WTC11 (cell line): ENCODE measurements around the gene TRIM29. TPM values are rescaled to one million over a fixed set of nuclear protein-coding genes. Genes with fewer than 3 reads are reported as not detected.

ENCODE experiments used
- ATAC-seq: fragments of 200-7000 bp; cut with Tn5 transposase; 2 replicates; pipeline ENCODE4 v1.10.0; 2021; ENCODE audit warnings: mild to moderate bottlenecking, moderate library complexity
- CTCF ChIA-PET: fragments of 300-600 bp; sonication (Branson Sonifier 250); formaldehyde crosslinking; loops from one replicate; lab custom pipeline; 2021; ENCODE audit warnings: antibody characterized with exemption; lab: Charles Lee
- POLR2A ChIA-PET: fragments of 350-600 bp; sonication (Branson Sonifier 250); formaldehyde crosslinking; loops from one replicate; lab custom pipeline; 2021; ENCODE audit warnings: antibody characterized with exemption; lab: Charles Lee
- DNase-seq: peaks from one replicate; pipeline ENCODE4 v3.0.0; 2021; ENCODE audit warnings: low spot score
- H3K27ac Mint-ChIP-seq: 2 replicates; pipeline ENCODE4 v1.8.0; 2021; ENCODE audit warnings: mixed read lengths
- H3K27me3 Mint-ChIP-seq: 2 replicates; pipeline ENCODE4 v1.8.0; 2021; ENCODE audit warnings: low read depth, mild to moderate bottlenecking, moderate library complexity, mixed read lengths
- H3K36me3 Mint-ChIP-seq: 2 replicates; pipeline ENCODE4 v1.8.0; 2021; ENCODE audit warnings: mixed read lengths
- H3K4me1 Mint-ChIP-seq: 2 replicates; pipeline ENCODE4 v1.8.0; 2022; ENCODE audit warnings: mixed read lengths
- H3K4me3 Mint-ChIP-seq: 2 replicates; pipeline ENCODE4 v1.8.0; 2021; ENCODE audit warnings: mild to moderate bottlenecking, moderate library complexity, mixed read lengths
- H3K9me3 Mint-ChIP-seq: 2 replicates; pipeline ENCODE4 v1.8.0; 2021; ENCODE audit warnings: mixed read lengths
- ATF6 ChIP-seq: sonication (generic); formaldehyde crosslinking; IDR thresholded peaks from 2 replicates; pipeline ENCODE4 v1.8.1; 2023; ENCODE audit warnings: mild to moderate bottlenecking, missing genetic modification reagents
- ELF4 ChIP-seq: sonication (generic); formaldehyde crosslinking; IDR thresholded peaks from 2 replicates; pipeline ENCODE4 v1.8.1; 2022; ENCODE audit warnings: low read depth, mild to moderate bottlenecking, moderate library complexity, missing genetic modification reagents
- ERG ChIP-seq: fragments of 250-450 bp; sonication (Bioruptor Pico); IDR thresholded peaks from 2 replicates; pipeline ENCODE4 v1.8.0; 2021; ENCODE audit warnings: mild to moderate bottlenecking
- FOXK1 ChIP-seq: sonication (generic); formaldehyde crosslinking; IDR thresholded peaks from 2 replicates; pipeline ENCODE4 v1.8.0; 2022; ENCODE audit warnings: mild to moderate bottlenecking, moderate library complexity, missing genetic modification reagents
- GRHL2 ChIP-seq: fragments of 250-450 bp; sonication (Bioruptor Pico); IDR thresholded peaks from 2 replicates; pipeline ENCODE4 v1.8.0; 2022; ENCODE audit warnings: mild to moderate bottlenecking, moderate library complexity; ENCODE audit not compliant: insufficient replicate concordance, severe bottlenecking
- IRF2 ChIP-seq: sonication (generic); formaldehyde crosslinking; IDR thresholded peaks from 2 replicates; pipeline ENCODE4 v1.8.0; 2022; ENCODE audit warnings: low read depth, missing genetic modification reagents, borderline replicate concordance
- JAZF1 ChIP-seq: fragments of 250-450 bp; sonication (Bioruptor Pico); IDR thresholded peaks from 2 replicates; pipeline ENCODE4 v1.9.0; 2021; ENCODE audit warnings: moderate library complexity, mild to moderate bottlenecking, inconsistent platforms
- MXD4 ChIP-seq: fragments of 250-450 bp; sonication (Bioruptor Pico); IDR thresholded peaks from 2 replicates; pipeline ENCODE4 v1.8.0; 2021; ENCODE audit warnings: mild to moderate bottlenecking, moderate library complexity, borderline replicate concordance
- MYBL2 ChIP-seq: sonication (generic); formaldehyde crosslinking; IDR thresholded peaks from 2 replicates; pipeline ENCODE4 v1.8.1; 2023; ENCODE audit warnings: mild to moderate bottlenecking, moderate library complexity, missing genetic modification reagents
- NFE2L1 ChIP-seq: sonication (generic); formaldehyde crosslinking; IDR thresholded peaks from 2 replicates; pipeline ENCODE4 v1.8.1; 2023; ENCODE audit warnings: missing genetic modification reagents
- NR1H2 ChIP-seq: sonication (generic); formaldehyde crosslinking; IDR thresholded peaks from 2 replicates; pipeline ENCODE4 v1.9.0; 2021; ENCODE audit warnings: mild to moderate bottlenecking, moderate library complexity, missing genetic modification reagents
- NR2C2 ChIP-seq: sonication (generic); formaldehyde crosslinking; IDR thresholded peaks from 2 replicates; pipeline ENCODE4 v1.8.0; 2022; ENCODE audit warnings: mild to moderate bottlenecking, missing genetic modification reagents
- PRRX2 ChIP-seq: fragments of 250-450 bp; sonication (Bioruptor Pico); IDR thresholded peaks from 2 replicates; pipeline ENCODE4 v1.8.0; 2021; ENCODE audit warnings: mild to moderate bottlenecking
- SMAD3 ChIP-seq: sonication (generic); formaldehyde crosslinking; IDR thresholded peaks from 2 replicates; pipeline ENCODE4 v1.8.0; 2022; ENCODE audit warnings: missing genetic modification reagents, mild to moderate bottlenecking, borderline replicate concordance
- ZNF512 ChIP-seq: sonication (generic); formaldehyde crosslinking; IDR thresholded peaks from 2 replicates; pipeline ENCODE4 v1.8.1; 2022; ENCODE audit warnings: missing genetic modification reagents, borderline replicate concordance
- ZNF671 ChIP-seq: fragments of 250-450 bp; sonication (Bioruptor Pico); IDR thresholded peaks from 2 replicates; pipeline ENCODE4 v1.8.0; 2021; ENCODE audit warnings: mild to moderate bottlenecking
- total RNA-seq: library from RNA; stranded (reverse); gene quantifications from 3 replicates; pipeline ENCODE4 v1.2.3, GENCODE V29; 2021
- TF ChIP-seq, protein P1 (sequence below): fragments of 250-450 bp; sonication (Bioruptor Pico); IDR thresholded peaks from 2 replicates; pipeline ENCODE4 v2.1.2; 2022; ENCODE audit warnings: mild to moderate bottlenecking, moderate library complexity
- TF ChIP-seq, protein P2 (sequence below): sonication (generic); formaldehyde crosslinking; IDR thresholded peaks from 2 replicates; pipeline ENCODE4 v1.8.0; 2022; ENCODE audit warnings: mild to moderate bottlenecking, missing genetic modification reagents
- TF ChIP-seq, protein P3 (sequence below): sonication (generic); formaldehyde crosslinking; conservative IDR thresholded peaks from 2 replicates; pipeline ENCODE4 v1.8.1; 2022; ENCODE audit warnings: mild to moderate bottlenecking, missing genetic modification reagents
- TF ChIP-seq, protein P4 (sequence below): fragments of 200-600 bp; IDR thresholded peaks from 2 replicates; pipeline ENCODE4 v1.8.0; 2022; ENCODE audit warnings: antibody characterized with exemption
- TF ChIP-seq, protein P5 (sequence below): sonication (generic); formaldehyde crosslinking; IDR thresholded peaks from 2 replicates; pipeline ENCODE4 v1.8.0; 2022; ENCODE audit warnings: mild to moderate bottlenecking, missing genetic modification reagents

The TRIM29 gene
- total RNA-seq, 1 experiment from 2014 or later = 0.11 TPM

- peaks cover 39% of the 10 kb centered on the region for H3K4me1 Mint-ChIP-seq
- TF ChIP-seq JAZF1 (CRISPR knock-in tag) (no peak), NR1H2 (CRISPR knock-in tag) (no peak)
- DNase-seq (no peak), ATAC-seq (no peak)
- peaks cover 6% of the 10 kb centered on the region for H3K27me3 Mint-ChIP-seq
- ChIA-PET CTCF (interaction anchor here (1.6 kb wide), 1 partner anchor 51 kb away, joined by 7 read pairs; no protein-coding TSS in a partner anchor), POLR2A (no interaction called here)
- H3K4me3 Mint-ChIP-seq = no peak overlapping the region
- H3K27ac Mint-ChIP-seq = no peak overlapping the region
- no peaks in the 10 kb centered on the region for H3K9me3 Mint-ChIP-seq
- no peaks in the 10 kb centered on the region for H3K36me3 Mint-ChIP-seq
Measured at GRCh38 chr11:120063686-120064340, 74.1 kb downstream of the TRIM29 start.

DNA sequence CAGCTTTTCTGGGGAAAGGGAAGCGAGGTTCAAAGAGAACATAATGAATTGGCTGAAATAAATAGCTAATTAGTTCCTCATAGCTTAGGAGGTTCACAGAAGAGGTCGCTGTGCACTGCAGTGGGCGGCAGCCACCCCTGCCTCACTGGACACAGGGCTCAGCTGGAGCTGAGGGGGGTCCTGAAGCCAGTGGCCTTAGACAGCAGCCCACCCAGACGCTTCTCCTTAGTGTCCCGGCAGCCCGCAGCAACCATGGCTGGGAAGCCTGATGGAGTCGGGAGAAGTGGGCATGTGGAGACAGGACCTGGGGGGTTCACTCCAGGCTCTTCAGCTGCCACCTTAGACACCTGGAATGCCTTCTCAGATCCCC lies 75.4 kb downstream of the TRIM29 start:
- Mint-ChIP-seq H3K4me3 (no peak overlapping the region), H3K4me1 (peaks cover 47% of the 10 kb centered on the region), H3K27me3 (peaks cover 6% of the 10 kb centered on the region), H3K27ac (no peak overlapping the region), H3K9me3 (no peaks in the 10 kb centered on the region), H3K36me3 (no peaks in the 10 kb centered on the region)
- CTCF ChIA-PET = interaction anchor here (0.7 to 2.9 kb wide), 8 partner anchors 15 to 50 kb away, joined by 3 to 20 read pairs (median 4); no protein-coding TSS in a partner anchor
- TF ChIP-seq ATF6 (CRISPR knock-in tag) (no peak), SMAD3 (CRISPR knock-in tag) (no peak), ERG (CRISPR knock-in tag) (no peak), ELF4 (CRISPR knock-in tag) (no peak), PRRX2 (CRISPR knock-in tag) (no peak), NR2C2 (CRISPR knock-in tag) (no peak), ZNF512 (CRISPR knock-in tag) (no peak), FOXK1 (CRISPR knock-in tag) (no peak), NFE2L1 (CRISPR knock-in tag) (no peak), GRHL2 (no peak), MXD4 (CRISPR knock-in tag) (no peak), ZNF671 (CRISPR knock-in tag) (no peak), NR1H2 (CRISPR knock-in tag) (no peak), MYBL2 (CRISPR knock-in tag) (no peak), IRF2 (CRISPR knock-in tag) (no peak)
- TF ChIP-seq, protein P1, sequence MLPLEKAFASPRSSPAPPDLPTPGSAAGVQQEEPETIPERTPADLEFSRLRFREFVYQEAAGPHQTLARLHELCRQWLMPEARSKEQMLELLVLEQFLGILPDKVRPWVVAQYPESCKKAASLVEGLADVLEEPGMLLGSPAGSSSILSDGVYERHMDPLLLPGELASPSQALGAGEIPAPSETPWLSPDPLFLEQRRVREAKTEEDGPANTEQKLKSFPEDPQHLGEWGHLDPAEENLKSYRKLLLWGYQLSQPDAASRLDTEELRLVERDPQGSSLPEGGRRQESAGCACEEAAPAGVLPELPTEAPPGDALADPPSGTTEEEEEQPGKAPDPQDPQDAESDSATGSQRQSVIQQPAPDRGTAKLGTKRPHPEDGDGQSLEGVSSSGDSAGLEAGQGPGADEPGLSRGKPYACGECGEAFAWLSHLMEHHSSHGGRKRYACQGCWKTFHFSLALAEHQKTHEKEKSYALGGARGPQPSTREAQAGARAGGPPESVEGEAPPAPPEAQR = no peak
- TF ChIP-seq, protein P2, sequence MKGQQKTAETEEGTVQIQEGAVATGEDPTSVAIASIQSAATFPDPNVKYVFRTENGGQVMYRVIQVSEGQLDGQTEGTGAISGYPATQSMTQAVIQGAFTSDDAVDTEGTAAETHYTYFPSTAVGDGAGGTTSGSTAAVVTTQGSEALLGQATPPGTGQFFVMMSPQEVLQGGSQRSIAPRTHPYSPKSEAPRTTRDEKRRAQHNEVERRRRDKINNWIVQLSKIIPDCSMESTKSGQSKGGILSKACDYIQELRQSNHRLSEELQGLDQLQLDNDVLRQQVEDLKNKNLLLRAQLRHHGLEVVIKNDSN (CRISPR knock-in tag) = no peak
- TF ChIP-seq, protein P3, sequence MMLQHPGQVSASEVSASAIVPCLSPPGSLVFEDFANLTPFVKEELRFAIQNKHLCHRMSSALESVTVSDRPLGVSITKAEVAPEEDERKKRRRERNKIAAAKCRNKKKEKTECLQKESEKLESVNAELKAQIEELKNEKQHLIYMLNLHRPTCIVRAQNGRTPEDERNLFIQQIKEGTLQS = no peak
- TF ChIP-seq, protein P4, sequence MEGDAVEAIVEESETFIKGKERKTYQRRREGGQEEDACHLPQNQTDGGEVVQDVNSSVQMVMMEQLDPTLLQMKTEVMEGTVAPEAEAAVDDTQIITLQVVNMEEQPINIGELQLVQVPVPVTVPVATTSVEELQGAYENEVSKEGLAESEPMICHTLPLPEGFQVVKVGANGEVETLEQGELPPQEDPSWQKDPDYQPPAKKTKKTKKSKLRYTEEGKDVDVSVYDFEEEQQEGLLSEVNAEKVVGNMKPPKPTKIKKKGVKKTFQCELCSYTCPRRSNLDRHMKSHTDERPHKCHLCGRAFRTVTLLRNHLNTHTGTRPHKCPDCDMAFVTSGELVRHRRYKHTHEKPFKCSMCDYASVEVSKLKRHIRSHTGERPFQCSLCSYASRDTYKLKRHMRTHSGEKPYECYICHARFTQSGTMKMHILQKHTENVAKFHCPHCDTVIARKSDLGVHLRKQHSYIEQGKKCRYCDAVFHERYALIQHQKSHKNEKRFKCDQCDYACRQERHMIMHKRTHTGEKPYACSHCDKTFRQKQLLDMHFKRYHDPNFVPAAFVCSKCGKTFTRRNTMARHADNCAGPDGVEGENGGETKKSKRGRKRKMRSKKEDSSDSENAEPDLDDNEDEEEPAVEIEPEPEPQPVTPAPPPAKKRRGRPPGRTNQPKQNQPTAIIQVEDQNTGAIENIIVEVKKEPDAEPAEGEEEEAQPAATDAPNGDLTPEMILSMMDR = no peak
- TF ChIP-seq, protein P5, sequence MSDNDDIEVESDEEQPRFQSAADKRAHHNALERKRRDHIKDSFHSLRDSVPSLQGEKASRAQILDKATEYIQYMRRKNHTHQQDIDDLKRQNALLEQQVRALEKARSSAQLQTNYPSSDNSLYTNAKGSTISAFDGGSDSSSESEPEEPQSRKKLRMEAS (CRISPR knock-in tag) = no peak
- ATAC-seq (no peak), DNase-seq (no peak)
- POLR2A ChIA-PET = no interaction called here
